ENCODE measurements around the gene IL17REL. TPM values are rescaled to one million over a fixed set of nuclear protein-coding genes. Genes with fewer than 3 reads are reported as not detected.

IL17REL gene
- polyA plus RNA-seq, 3 donors = not detected

GRCh38 chr22:49971232-49972162 is 41.1 kb downstream of the IL17REL start:
- peaks cover 0 to 6% of the 10 kb centered on the region in 2 donors for H3K36me3 Mint-ChIP-seq
- H4K20me1 ChIP-seq (ENCODE audit: insufficient read depth, low read length) = peaks cover 20% of the 10 kb centered on the region
- peak overlapping the region; percentile 80 to 85 for H3K4me3 Mint-ChIP-seq
- peaks cover 3% of the 10 kb centered on the region for H3K79me2 ChIP-seq (ENCODE audit: insufficient read depth, low read length)
- H2AFZ ChIP-seq (ENCODE audit: insufficient read depth, low read depth, low read length, poor library complexity, severe bottlenecking) = no peak overlapping the region
- peaks cover 0 to 10% of the 10 kb centered on the region in 2 donors for H3K27me3 ChIP-seq (ENCODE audit: control insufficient read depth in 2 of 2, insufficient read depth in 2 of 2, low read length in 2 of 2)
- peaks cover 35% of the 10 kb centered on the region for H3K4me1 Mint-ChIP-seq
- H3K4me1 ChIP-seq (ENCODE audit: control insufficient read depth in 1 of 2, insufficient read depth in 2 of 2, low read length in 2 of 2) = peaks cover 42 to 54% of the 10 kb centered on the region in 2 donors
- DNase-seq = peak; percentile 73 to 86 (median 74)
- 4% methylated on average over 65 of the region's 81 CpGs for WGBS (ENCODE audit: insufficient coverage)
- peak overlapping the region; percentile 81 for H3K4me2 ChIP-seq (replicated peaks; ENCODE audit: extremely low read depth, low read length, poor library complexity, severe bottlenecking)
- H3K9ac ChIP-seq (ENCODE audit: insufficient read depth, low read length, poor library complexity, severe bottlenecking) = peak overlapping the region; percentile 81
- no peaks in the 10 kb centered on the region for H3K9me3 ChIP-seq (replicated peaks in 1 of 2; ENCODE audit: control insufficient read depth in 1 of 2, insufficient read depth in 1 of 2, low read length in 2 of 2)
- H3K27ac Mint-ChIP-seq = peak overlapping the region; percentile 87 to 96 (median 93)
- no peaks in the 10 kb centered on the region for H3K9me3 Mint-ChIP-seq
- intact Hi-C loops (cut with micrococcal nuclease) = loop anchor here in 1 of 2 donors (2.0 kb wide), 1 partner anchor 37 kb away; no protein-coding TSS in a partner anchor
- peak overlapping the region; percentile 11 to 75 (median 41) for H3K4me3 ChIP-seq (replicated peaks in 1 of 3; ENCODE audit: low read depth in 2 of 3, low read length in 3 of 3)
- no peak for TF ChIP-seq CTCF (IDR thresholded peaks at IDR 0.05)
- peaks cover 0 to 11% (median 2%) of the 10 kb centered on the region in 3 donors for H3K27me3 Mint-ChIP-seq (ENCODE audit: low read depth in 3 of 3)
- H3K27ac ChIP-seq (ENCODE audit: low read depth in 1 of 2, low read length in 2 of 2) = peak overlapping the region; percentile 80 to 87
- H3K36me3 ChIP-seq (replicated peaks in 1 of 2; ENCODE audit: control insufficient read depth in 1 of 2, insufficient read depth in 2 of 2, low read length in 2 of 2) = no peaks in the 10 kb centered on the region

GRCh38 chr22:49970528-49971231 is 41.9 kb downstream of the IL17REL start:
- Histone ChIP-seq H2AFZ (ENCODE audit: insufficient read depth, low read depth, low read length, poor library complexity, severe bottlenecking) (no peak overlapping the region), H3K79me2 (ENCODE audit: insufficient read depth, low read length) (peaks cover 3% of the 10 kb centered on the region), H3K9me3 (replicated peaks in 1 of 2; ENCODE audit: control insufficient read depth in 1 of 2, insufficient read depth in 1 of 2, low read length in 2 of 2) (no peaks in the 10 kb centered on the region), H3K4me2 (replicated peaks; ENCODE audit: extremely low read depth, low read length, poor library complexity, severe bottlenecking) (peak overlapping the region; percentile 81), H3K4me3 (replicated peaks in 1 of 3; ENCODE audit: low read depth in 2 of 3, low read length in 3 of 3) (peak overlapping the region; percentile 11 to 75 (median 41)), H3K27me3 (ENCODE audit: control insufficient read depth in 2 of 2, insufficient read depth in 2 of 2, low read length in 2 of 2) (peaks cover 0 to 10% of the 10 kb centered on the region in 2 donors), H3K36me3 (replicated peaks in 1 of 2; ENCODE audit: control insufficient read depth in 1 of 2, insufficient read depth in 2 of 2, low read length in 2 of 2) (no peaks in the 10 kb centered on the region), H4K20me1 (ENCODE audit: insufficient read depth, low read length) (peaks cover 28% of the 10 kb centered on the region), H3K9ac (ENCODE audit: insufficient read depth, low read length, poor library complexity, severe bottlenecking) (peak overlapping the region; percentile 81), H3K4me1 (ENCODE audit: control insufficient read depth in 1 of 2, insufficient read depth in 2 of 2, low read length in 2 of 2) (peaks cover 51 to 62% of the 10 kb centered on the region in 2 donors), H3K27ac (ENCODE audit: low read depth in 1 of 2, low read length in 2 of 2) (peak overlapping the region; percentile 80 to 87)
- H3K36me3 Mint-ChIP-seq = peaks cover 0 to 6% of the 10 kb centered on the region in 2 donors
- peak overlapping the region; percentile 87 to 96 (median 93) for H3K27ac Mint-ChIP-seq
- peaks cover 0 to 9% (median 2%) of the 10 kb centered on the region in 3 donors for H3K27me3 Mint-ChIP-seq (ENCODE audit: low read depth in 3 of 3)
- DNase-seq = peak; percentile 96 to 99 (median 98)
- TF ChIP-seq CTCF (IDR thresholded peaks at IDR 0.05) = no peak
- H3K4me3 Mint-ChIP-seq = peak overlapping the region; percentile 80 to 85
- H3K4me1 Mint-ChIP-seq = peaks cover 43% of the 10 kb centered on the region
- no peaks in the 10 kb centered on the region for H3K9me3 Mint-ChIP-seq
- intact Hi-C loops (cut with micrococcal nuclease) = loop anchor here in 1 of 2 donors (2.0 kb wide), 1 partner anchor 36 kb away; no protein-coding TSS in a partner anchor
- 6% methylated on average over 24 of the region's 32 CpGs for WGBS (ENCODE audit: insufficient coverage)

All from CD14-positive monocyte (primary cell).